Endometrial microvascular endothelial cells (primary cell): ENCODE results near the gene SMR3B. TPM values are rescaled to one million over a fixed set of nuclear protein-coding genes. Genes with fewer than 3 reads are reported as not detected.

ENCODE experiments used
- in situ Hi-C: cut with HindIII; loops from 2 replicates; pipeline ENCODE4 v1.10.0; 2017; ENCODE audit warnings: low sequenced_read_pairs, low pct_unique_long_range_greater_than_20kb; ENCODE audit errors: inconsistent ontology term
- total RNA-seq: library from RNA; depleted of rRNA; stranded (reverse); fragments of >200 nt; gene quantifications from one replicate; pipeline ENCODE4 v1.2.3, GENCODE V29; 2015; ENCODE audit errors: inconsistent ontology term

Gene SMR3B
- total RNA-seq, 1 donor from 2014 or later = not detected

GRCh38 chr4:70437197-70437596 is 54.3 kb downstream of the SMR3B start:
- in situ Hi-C loops = no loop called here

Other genes with a start within 250 kb of the SMR3B start
- not detected for gene PRR27, start 228.9 kb upstream of the SMR3B start, total RNA-seq
- not detected for gene ODAM, start 187.4 kb upstream of the SMR3B start, total RNA-seq
- gene FDCSP, start 157.0 kb upstream of the SMR3B start, total RNA-seq = not detected
- not detected for gene CSN3, start 140.5 kb upstream of the SMR3B start, total RNA-seq
- not detected for gene CABS1, start 48.1 kb upstream of the SMR3B start, total RNA-seq
- not detected for gene SMR3A, start 22.4 kb upstream of the SMR3B start, total RNA-seq
- not detected for gene OPRPN, start 14.8 kb downstream of the SMR3B start, total RNA-seq
- gene MUC7, start 89.1 kb downstream of the SMR3B start, total RNA-seq = not detected
- not detected for gene AMTN, start 135.4 kb downstream of the SMR3B start, total RNA-seq
- gene AMBN, start 209.1 kb downstream of the SMR3B start, total RNA-seq = not detected
- not detected for gene ENAM, start 245.6 kb downstream of the SMR3B start, total RNA-seq